Measurements from ENCODE around the gene DOCK6. TPM values are rescaled to one million over a fixed set of nuclear protein-coding genes. Genes with fewer than 3 reads are reported as not detected.
A peak's percentile ranks its signal among the peaks of the same experiment; 100 is the strongest.

Gene DOCK6
- total and polyA plus RNA-seq, 9 donors: 12.8 to 60.0 (median 31.4) TPM

- DNase-seq: peak in 3 of 5 donors; percentile 48 to 60 (median 54)
Observed at GRCh38 chr19:11166281-11167142, 95.8 kb downstream of the DOCK6 start.

GRCh38 chr19:11165486-11166030 is 96.8 kb downstream of the DOCK6 start:
- Histone ChIP-seq H3K4me3 (no peak overlapping the region), H3K27me3 (no peaks in the 10 kb centered on the region), H3K36me3 (no peaks in the 10 kb centered on the region), H3K27ac (peak overlapping the region; percentile 78 to 85), H3K9me3 (no peaks in the 10 kb centered on the region), H3K4me1 (ENCODE audit: insufficient read depth) (peaks cover 13% of the 10 kb centered on the region)
- WGBS, 3 donors: 50 to 57% (median 50%) methylated on average over 13 of the region's 13 CpGs
- TF ChIP-seq CTCF (IDR thresholded peaks at IDR 0.05) (no peak), POLR2A (IDR thresholded peaks at IDR 0.05) (no peak), EP300 (IDR thresholded peaks at IDR 0.05) (no peak)
- intact Hi-C loops (cut with DNase I): no loop called here
- no peak for DNase-seq

More at GRCh38 chr19:11166281-11167142, 95.8 kb downstream of the DOCK6 start:
- Histone ChIP-seq H3K4me3 (no peak overlapping the region), H3K9me3 (no peaks in the 10 kb centered on the region), H3K27ac (peak overlapping the region; percentile 78 to 85), H3K36me3 (no peaks in the 10 kb centered on the region), H3K4me1 (ENCODE audit: insufficient read depth) (peaks cover 13% of the 10 kb centered on the region), H3K27me3 (no peaks in the 10 kb centered on the region)
- intact Hi-C loops (cut with DNase I): no loop called here
- WGBS, 3 donors: 23 to 28% (median 28%) methylated on average over 26 of the region's 26 CpGs
- TF ChIP-seq CTCF (IDR thresholded peaks at IDR 0.05): no peak
- TF ChIP-seq POLR2A (IDR thresholded peaks at IDR 0.05): no peak
- no peak for TF ChIP-seq EP300 (IDR thresholded peaks at IDR 0.05)

GRCh38 chr19:11164879-11165406 is 97.4 kb downstream of the DOCK6 start:
- peaks cover 13% of the 10 kb centered on the region for H3K4me1 ChIP-seq (ENCODE audit: insufficient read depth)
- WGBS, 3 donors: 3 to 12% (median 8%) methylated on average over 17 of the region's 17 CpGs
- no peaks in the 10 kb centered on the region for H3K36me3 ChIP-seq

More at GRCh38 chr19:11164879-11165406, 97.4 kb downstream of the DOCK6 start:
- DNase-seq: peak; percentile 81 to 89 (median 84)
- TF ChIP-seq CTCF (IDR thresholded peaks at IDR 0.05) (no peak), EP300 (IDR thresholded peaks at IDR 0.05) (peak; percentile 5), POLR2A (IDR thresholded peaks at IDR 0.05) (peak; percentile 13)
- intact Hi-C loops (cut with DNase I): no loop called here
- Histone ChIP-seq H3K4me3 (no peak overlapping the region), H3K27ac (peak overlapping the region; percentile 78 to 85), H3K27me3 (no peaks in the 10 kb centered on the region), H3K9me3 (no peaks in the 10 kb centered on the region)

Data from ovary (tissue), 9 donors.